GM12892 (cell line): Measurements from ENCODE around the gene SMR3B. TPM values are rescaled to one million over a fixed set of nuclear protein-coding genes. Genes with fewer than 3 reads are reported as not detected.

ENCODE experiments used
- DNase-seq: peaks from one replicate; pipeline ENCODE4 v3.0.0; 2011; ENCODE audit not compliant: insufficient read length
- FAIRE-seq: peaks from 2 replicates; lab custom pipeline; 2011; peaks lifted over from hg19 to GRCh38; lab: Jason Lieb, UNC
- POLR2A ChIP-seq: IDR thresholded peaks from 2 replicates; pipeline ENCODE4 v1.6.1; 2011; ENCODE audit warnings: low read depth, low read length, control low read depth
- POLR2AphosphoS5 ChIP-seq: IDR thresholded peaks from 2 replicates; pipeline ENCODE4 v1.6.1; 2011; ENCODE audit warnings: low read depth, low read length, control low read depth
- TAF1 ChIP-seq: IDR thresholded peaks from 2 replicates; pipeline ENCODE4 v1.6.1; 2011; ENCODE audit warnings: low read depth, mild to moderate bottlenecking, control low read depth, low read length, borderline replicate concordance
- polyA plus RNA-seq: library from polyadenylated mRNA; unstranded; fragments of >200 nt; gene quantifications from one replicate; pipeline ENCODE4 v1.2.1, GENCODE V29; 2012; ENCODE audit warnings: missing spikeins, inconsistent platforms; ENCODE audit not compliant: missing spikeins

SMR3B gene
- not detected for polyA plus RNA-seq

- TF ChIP-seq POLR2A (no peak), TAF1 (no peak), POLR2AphosphoS5 (no peak)
- FAIRE-seq: no peak
- DNase-seq: no peak
Measured at GRCh38 chr4:70382691-70383181, at the start of gene SMR3B. SMR3B (plus strand) TSS chr4:70383131; CDS start chr4:70384511, 1,380 bp downstream.

GRCh38 chr4:70334681-70335080, 48.2 kb upstream of the SMR3B start, which contains the start of gene CABS1:
CABS1 (plus strand) TSS chr4:70334981; CDS start chr4:70335040, 59 bp downstream.
- TF ChIP-seq POLR2AphosphoS5 (no peak), TAF1 (no peak), POLR2A (no peak)
- FAIRE-seq: no peak
- DNase-seq: no peak

- TF ChIP-seq POLR2AphosphoS5: no peak
- no peak for TF ChIP-seq TAF1
- TF ChIP-seq POLR2A: no peak
- no peak for DNase-seq
- no peak for FAIRE-seq
Measured at GRCh38 chr4:70336043-70336442, 46.9 kb upstream of the SMR3B start.

- FAIRE-seq: no peak
- TF ChIP-seq POLR2A (no peak), TAF1 (no peak), POLR2AphosphoS5 (no peak)
- no peak for DNase-seq
Measured at GRCh38 chr4:70337886-70338420, 45.0 kb upstream of the SMR3B start.

- TF ChIP-seq POLR2A (no peak), POLR2AphosphoS5 (no peak), TAF1 (no peak)
- FAIRE-seq (no peak), DNase-seq (no peak)
Measured at GRCh38 chr4:70356185-70356584, 26.7 kb upstream of the SMR3B start.

- TF ChIP-seq POLR2AphosphoS5 (no peak), TAF1 (no peak), POLR2A (no peak)
- no peak for DNase-seq
- no peak for FAIRE-seq
Measured at GRCh38 chr4:70359115-70359661, 23.7 kb upstream of the SMR3B start.

GRCh38 chr4:70360460-70360859, 22.5 kb upstream of the SMR3B start, which contains the start of gene SMR3A:
SMR3A (plus strand) TSS chr4:70360760; CDS start chr4:70362116, 1,356 bp downstream.
- DNase-seq (no peak), FAIRE-seq (no peak)
- TF ChIP-seq TAF1 (no peak), POLR2A (no peak), POLR2AphosphoS5 (no peak)

- DNase-seq: no peak
- no peak for FAIRE-seq
- TF ChIP-seq POLR2A (no peak), TAF1 (no peak), POLR2AphosphoS5 (no peak)
Measured at GRCh38 chr4:70364002-70364401, 18.9 kb upstream of the SMR3B start.

GRCh38 chr4:70365479-70365878, 17.5 kb upstream of the SMR3B start:
- TF ChIP-seq POLR2AphosphoS5: no peak
- DNase-seq: no peak
- FAIRE-seq: no peak

- DNase-seq: no peak
- no peak for TF ChIP-seq POLR2A
- no peak for TF ChIP-seq POLR2AphosphoS5
- TF ChIP-seq TAF1: no peak
- no peak for FAIRE-seq
Measured at GRCh38 chr4:70367813-70368212, 15.1 kb upstream of the SMR3B start.

- DNase-seq: no peak
- TF ChIP-seq POLR2A (no peak), TAF1 (no peak), POLR2AphosphoS5 (no peak)
- no peak for FAIRE-seq
Measured at GRCh38 chr4:70371987-70372386, 10.9 kb upstream of the SMR3B start.

- FAIRE-seq: no peak
- DNase-seq: no peak
Measured at GRCh38 chr4:70372760-70373159, 10.2 kb upstream of the SMR3B start.

More at GRCh38 chr4:70372760-70373159, 10.2 kb upstream of the SMR3B start:
- TF ChIP-seq TAF1 (no peak), POLR2AphosphoS5 (no peak), POLR2A (no peak)
